Epidermal melanocyte (primary cell): ENCODE data around the gene VBP1.
"Not testable (repeated sequence)": the region's sequence is repeated elsewhere in the genome, so short reads cannot be mapped to it uniquely, and the experiment has no call there.

ENCODE experiments used
- DNase-seq: peaks from one replicate; pipeline ENCODE4 v3.0.0; 2011; ENCODE audit warnings: low spot score; ENCODE audit not compliant: insufficient read length

VBP1 gene

DNA sequence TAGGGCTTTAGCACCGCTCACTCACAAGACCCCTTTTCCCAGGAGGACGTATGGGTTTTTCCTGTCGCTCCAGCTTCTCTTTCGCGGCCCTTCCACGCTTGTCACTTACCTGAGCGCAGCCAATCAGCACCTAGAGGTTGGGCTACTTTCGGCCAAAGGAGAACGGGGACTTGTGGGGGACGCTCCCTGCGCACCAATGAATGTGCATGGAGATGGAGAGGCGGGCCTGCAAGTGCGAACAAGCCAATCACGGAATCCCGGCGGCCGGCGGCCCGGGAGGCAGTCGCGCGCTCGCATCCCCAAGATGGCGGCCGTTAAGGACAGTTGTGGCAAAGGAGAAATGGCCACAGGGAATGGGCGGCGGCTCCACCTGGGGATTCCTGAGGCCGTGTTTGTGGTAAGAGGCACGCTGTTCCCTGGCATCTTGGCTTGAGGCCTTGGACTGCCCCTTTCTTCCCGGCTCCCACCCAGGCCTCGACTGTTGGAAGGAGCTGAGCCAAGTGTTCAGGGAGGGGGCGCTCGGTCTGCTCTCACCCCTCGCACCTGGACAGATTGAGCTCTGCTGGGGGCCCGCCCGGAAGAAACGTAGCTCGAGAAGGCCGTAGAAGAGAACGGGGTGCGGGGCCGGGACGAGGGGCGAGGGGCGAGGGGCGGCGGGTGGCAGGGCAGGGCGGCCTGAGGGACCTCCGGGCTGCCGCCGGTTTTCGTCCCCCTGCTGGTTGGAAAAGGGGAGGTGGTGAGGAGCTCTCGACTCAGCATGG is at the start of gene VBP1:
Gene VBP1, plus strand, starts transcription at position 282 of the 761 bp plus-strand sequence. Its CDS starts 23 bp downstream, at position 305.
- DNase-seq: peak; percentile 74

GRCh38 chrX:155169881-155170280 is 46.4 kb upstream of the VBP1 start:
- no peak for DNase-seq

DNA sequence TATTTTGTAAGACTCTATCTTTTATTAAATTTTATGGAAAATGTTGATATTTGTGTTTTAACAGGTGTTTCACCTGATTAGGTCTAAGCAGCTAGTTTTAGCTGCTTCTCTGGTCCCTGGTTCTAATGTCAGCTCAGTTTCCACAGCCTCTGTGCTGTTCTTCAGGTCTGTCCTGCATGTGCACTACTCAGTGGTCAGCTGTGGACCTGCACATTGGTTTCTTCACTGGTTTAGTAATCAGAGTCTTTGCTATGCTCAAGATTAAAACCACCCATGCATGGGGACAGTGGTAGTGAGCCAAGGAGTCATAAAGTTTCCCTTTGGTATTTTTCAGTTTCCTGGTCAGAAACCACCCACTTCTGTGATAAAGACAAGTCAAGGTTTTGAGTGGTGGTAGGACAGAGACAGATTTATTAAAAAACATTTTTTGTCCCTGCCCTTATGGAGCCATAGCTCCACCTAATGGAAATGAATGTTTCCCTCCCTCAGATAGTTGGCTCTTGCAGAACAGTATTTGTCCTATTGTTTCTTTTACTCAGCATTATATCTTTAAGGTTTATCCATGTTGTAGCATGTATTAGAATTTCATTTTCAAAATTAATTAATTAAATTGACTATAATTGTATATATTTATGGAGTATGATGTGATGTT is 36.8 kb upstream of the VBP1 start:
- no peak for DNase-seq

- no peak for DNase-seq
Measured at GRCh38 chrX:155188786-155189185, 27.5 kb upstream of the VBP1 start.

- no peak for DNase-seq
Measured at GRCh38 chrX:155211208-155211607, 5.1 kb upstream of the VBP1 start.

DNA sequence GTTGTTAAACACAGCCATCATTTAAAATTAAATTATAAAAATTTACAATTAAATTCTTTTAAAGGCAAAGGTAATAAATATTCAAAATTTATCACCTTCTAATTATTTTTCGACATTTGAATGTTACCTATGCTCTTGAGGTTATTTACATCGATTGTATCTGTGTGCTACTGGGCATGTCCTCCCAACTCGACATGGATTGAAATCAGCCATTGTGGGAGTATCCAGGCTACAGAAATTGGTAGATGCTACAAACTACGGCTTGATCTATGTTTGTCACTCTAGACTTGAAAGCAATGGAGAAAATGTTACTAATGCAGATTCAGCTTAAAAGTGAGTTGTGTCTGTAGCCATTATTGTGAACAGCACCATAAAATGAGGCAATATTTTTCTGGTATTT is 2.5 kb upstream of the VBP1 start:
- no peak for DNase-seq

- DNase-seq: no peak
Measured at GRCh38 chrX:155215443-155216178, 649 bp upstream of the VBP1 start.

DNA sequence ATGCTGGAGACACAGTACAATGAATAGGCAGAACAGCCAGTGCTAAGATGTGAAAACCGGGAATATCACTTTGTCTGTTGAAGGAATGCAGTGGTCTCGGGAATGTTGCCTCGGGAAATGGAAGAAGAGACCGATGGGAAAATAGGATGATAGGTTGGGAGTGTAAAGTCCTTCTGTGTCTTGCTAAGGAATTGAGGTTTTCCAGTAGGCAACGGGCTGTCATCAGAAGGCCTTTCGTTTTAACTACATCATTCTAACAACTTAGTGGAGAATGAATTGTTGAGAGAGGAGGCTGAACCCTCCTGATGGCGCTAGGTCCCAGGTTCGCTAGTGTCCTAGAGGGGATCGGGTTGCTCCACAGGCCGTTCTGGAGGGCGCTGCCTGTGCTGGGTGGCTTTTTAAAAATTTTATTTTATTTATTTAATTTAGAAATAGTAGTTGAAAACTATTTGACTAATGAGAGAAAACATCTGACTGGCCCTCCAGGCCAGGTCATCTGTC is 730 bp downstream of the VBP1 start:
- DNase-seq: no peak

DNA sequence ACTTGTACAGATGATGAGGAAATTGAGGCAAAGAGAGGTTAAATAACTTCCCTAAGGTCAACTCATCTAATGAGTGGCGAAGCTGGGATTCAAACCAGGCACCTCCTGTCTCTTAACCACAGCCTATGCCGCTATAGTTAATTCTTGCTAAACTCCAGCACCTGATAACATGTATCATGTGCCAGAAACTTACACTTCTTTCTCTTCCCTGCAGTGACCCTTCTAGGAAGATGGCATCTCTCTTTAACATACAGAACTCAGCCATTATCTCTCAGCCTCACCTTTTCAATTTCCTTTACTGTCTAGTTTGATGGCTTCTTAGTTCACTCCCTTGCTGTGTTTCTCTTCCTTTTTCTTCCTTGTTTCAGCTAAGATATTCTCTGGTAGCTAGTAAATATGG is 2.5 kb downstream of the VBP1 start:
- no peak for DNase-seq

GRCh38 chrX:155221351-155221750 is 5.1 kb downstream of the VBP1 start:
- no peak for DNase-seq

- DNase-seq: not testable (repeated sequence)
Measured at GRCh38 chrX:155223746-155224145, 7.5 kb downstream of the VBP1 start.

- DNase-seq: no peak
Measured at GRCh38 chrX:155225774-155226173, 9.5 kb downstream of the VBP1 start.

DNA sequence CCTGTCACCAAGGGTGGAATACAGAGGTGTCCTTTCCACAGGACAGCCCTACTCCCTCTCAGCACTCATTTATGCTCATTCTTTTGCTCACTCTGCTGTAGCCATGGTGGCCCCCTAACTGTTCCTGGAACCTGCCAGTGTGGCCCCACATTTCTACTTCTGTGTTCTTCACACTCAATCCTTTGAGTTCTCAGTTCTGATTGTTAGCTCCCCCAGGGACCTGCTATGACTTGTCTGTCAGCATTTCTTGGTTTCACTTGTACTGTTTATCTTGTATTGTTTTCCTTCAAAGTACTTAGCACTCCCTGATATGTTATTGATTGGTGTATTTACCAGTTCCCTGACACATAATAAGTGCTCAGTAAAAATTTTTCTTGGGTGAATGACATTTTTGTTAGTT is 14.9 kb downstream of the VBP1 start:
- DNase-seq: no peak

DNA sequence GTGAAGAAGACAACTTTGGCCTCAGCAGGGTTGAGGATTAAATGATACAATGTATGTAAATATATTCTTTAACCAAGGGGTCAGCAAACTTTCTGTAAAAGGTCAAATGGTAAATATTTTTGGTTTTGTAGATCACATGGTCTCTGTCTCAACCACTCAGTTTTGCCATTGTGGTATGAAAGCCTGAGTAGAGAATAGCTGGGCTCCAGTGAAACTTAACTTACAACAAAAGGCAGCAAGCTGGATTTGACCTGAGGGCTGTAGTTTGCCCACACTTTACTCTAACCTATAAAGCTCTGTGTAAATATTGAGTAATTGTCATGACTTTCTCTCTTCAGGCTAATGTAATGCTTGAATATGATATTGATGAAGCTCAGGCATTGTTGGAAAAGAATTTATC is 19.6 kb downstream of the VBP1 start:
- no peak for DNase-seq

GRCh38 chrX:155237719-155238118 is 21.5 kb downstream of the VBP1 start:
- DNase-seq: no peak

DNA sequence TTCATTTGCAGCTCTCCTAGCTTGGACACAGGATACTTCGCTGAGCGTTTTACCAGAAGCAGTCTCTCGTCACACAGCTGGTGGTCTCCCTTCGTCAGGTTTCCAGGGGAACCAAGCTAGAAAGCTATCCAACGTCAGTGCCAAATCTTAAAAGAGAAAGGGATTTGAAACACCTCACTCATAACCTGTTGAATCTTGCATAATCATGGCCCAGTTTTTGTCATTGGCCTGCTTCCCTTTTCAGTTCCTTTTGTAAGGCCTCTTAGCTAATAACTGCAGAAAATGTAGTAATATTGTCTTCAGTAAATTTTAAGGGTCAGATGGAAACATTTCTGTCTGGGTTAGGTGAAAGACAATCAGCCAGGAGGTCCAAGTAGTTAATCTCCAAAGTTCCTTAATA is 26.0 kb downstream of the VBP1 start:
- no peak for DNase-seq

DNA sequence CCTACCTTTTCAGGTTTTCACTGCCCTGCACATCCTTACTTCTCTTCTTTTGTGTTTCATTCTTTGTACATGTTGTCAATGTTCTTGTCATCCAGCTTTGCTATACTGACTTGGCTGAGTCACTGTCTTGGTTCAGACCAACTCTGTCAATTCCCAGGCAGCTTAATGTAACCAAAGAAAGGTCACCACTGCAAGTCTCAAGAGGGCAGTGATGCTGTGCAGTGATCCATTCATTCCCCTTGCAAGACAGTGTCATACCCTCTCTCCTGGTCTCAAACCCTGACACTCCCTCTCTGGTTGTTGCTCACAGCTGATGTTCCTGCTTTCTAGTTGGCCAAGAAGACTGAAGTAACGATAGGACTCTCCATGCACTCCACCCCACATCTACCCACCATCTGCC is 30.5 kb downstream of the VBP1 start:
- DNase-seq: no peak

- no peak for DNase-seq
Measured at GRCh38 chrX:155247497-155247896, 31.2 kb downstream of the VBP1 start.

DNA sequence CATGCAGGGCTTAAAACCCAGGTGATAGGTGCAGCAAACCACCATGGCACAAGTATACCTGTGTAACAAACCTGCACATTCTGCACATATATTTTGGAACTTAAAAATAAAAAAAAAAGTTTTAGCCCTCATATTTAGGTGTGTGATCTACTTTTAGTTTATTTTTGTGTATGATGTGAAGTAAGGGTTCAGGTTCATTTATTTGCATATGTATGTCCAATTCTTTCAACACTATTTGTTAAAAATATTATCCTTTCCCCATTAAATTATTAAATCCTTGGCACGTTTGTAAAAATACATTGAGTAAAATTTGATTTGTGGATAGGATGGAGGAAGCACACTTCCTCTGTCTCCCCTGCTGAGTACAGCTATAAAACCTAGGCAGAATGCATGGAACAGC is 35.1 kb downstream of the VBP1 start:
- DNase-seq: no peak

DNA sequence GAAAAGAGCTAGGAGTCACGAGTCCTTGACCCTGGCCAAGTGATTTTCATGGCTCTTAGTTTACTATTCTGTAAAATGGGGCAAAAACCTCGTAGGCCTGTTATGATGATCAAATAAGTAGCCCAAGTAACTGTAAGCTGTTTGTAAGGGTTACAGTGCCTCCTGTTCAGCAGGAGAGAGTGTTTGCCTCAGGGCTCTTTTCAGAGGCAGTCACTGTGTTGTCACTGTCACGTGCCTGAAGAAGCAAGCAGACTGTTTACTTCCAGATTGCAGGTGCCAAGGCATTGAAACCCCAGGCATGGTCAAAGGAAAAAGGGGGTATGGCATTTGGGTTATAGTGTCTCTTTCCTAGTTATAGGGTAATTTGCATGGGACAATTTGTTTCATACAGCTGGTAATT is 43.5 kb downstream of the VBP1 start:
- no peak for DNase-seq

DNA sequence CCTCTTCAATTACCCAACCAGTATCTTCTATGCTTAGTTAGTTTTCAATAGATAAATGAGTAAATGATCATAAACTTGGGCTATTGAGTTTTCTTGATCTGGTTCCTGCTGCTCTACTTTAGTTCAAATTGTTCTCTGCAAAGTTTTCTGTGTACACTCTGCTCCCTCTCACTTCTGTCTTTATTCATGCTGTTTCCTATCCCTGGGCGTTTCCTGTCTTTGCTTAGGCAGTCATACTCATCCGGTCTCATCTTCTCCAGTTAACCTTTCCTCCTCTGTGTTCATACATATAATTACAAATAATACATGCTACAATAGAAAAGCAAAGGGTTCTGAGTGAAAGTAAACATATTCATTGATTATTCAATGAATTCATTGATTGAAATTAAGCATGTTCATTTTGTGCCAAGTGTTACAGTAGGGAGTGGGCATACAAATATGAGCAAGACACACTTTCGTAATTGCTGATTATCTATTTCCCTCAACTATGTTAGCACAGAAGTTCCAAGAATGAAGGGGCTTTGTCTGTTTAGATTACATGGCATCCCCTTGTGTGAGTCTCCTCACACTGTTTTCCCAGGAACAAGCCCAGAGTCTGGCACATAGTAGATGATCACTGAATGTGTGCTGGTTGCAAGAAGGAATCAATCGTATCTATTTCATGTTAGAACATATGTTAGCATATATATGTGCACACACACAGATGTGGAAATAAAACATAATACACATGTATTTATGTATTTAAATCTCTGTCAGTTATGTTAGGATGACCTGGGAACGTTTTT is 46.9 kb downstream of the VBP1 start:
- no peak for DNase-seq
